Measurements from ENCODE around the gene RB1. TPM values are rescaled to one million over a fixed set of nuclear protein-coding genes. Genes with fewer than 3 reads are reported as not detected.

RB1 gene
- total RNA-seq, 1 experiment from 2014 or later: 36.7 TPM

DNA sequence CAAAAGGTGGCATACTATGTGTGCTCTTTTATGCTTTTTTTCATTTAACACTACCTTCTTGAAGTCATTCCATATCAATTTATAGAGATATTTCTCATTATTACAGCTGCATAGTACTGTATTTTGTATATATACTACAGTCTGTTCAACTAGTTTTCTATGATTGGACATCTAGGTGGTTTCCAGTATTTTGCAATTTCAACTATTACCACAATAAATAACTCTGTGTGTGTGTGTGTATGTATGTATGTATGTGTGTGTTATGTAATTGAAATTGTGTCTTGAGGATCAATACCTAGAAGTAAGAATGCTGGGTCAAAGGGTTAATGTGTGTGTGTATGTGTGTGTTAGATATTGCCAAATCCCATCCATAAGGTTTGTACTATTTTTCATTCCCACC is 102.3 kb downstream of the RB1 start:
- H3K4me2 ChIP-seq (ENCODE audit: low read length): no peak overlapping the region
- ChIA-PET RAD21 (ENCODE audit: low non-redundant PET in 1 of 2, low total read pairs in 2 of 2, uncharacterized antibody in 2 of 2, unreplicated experiment in 2 of 2) (no interaction called here), POLR2A (no interaction called here), CTCF (no interaction called here)
- TF ChIP-seq POLR2AphosphoS5 (IDR thresholded peaks at IDR 0.05; ENCODE audit: low read depth, low read length): no peak
- TF ChIP-seq SIN3A (IDR thresholded peaks at IDR 0.05; ENCODE audit: low read depth): no peak
- no peak for TF ChIP-seq CBX3 (IDR thresholded peaks at IDR 0.05; ENCODE audit: low read depth)
- TF ChIP-seq, protein P1, sequence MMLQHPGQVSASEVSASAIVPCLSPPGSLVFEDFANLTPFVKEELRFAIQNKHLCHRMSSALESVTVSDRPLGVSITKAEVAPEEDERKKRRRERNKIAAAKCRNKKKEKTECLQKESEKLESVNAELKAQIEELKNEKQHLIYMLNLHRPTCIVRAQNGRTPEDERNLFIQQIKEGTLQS (IDR thresholded peaks at IDR 0.05): no peak
- TF ChIP-seq ELF1 (IDR thresholded peaks at IDR 0.05; ENCODE audit: borderline replicate concordance, low read depth): no peak
- TF ChIP-seq, protein P2, sequence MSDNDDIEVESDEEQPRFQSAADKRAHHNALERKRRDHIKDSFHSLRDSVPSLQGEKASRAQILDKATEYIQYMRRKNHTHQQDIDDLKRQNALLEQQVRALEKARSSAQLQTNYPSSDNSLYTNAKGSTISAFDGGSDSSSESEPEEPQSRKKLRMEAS (IDR thresholded peaks at IDR 0.05): no peak
- TF ChIP-seq RAD21 (IDR thresholded peaks at IDR 0.05; ENCODE audit: low read depth): no peak
- no peaks in the 10 kb centered on the region for H3K4me1 ChIP-seq (ENCODE audit: control insufficient read depth in 1 of 2, insufficient read depth in 2 of 2, low read length in 2 of 2)
- H4K20me1 ChIP-seq (ENCODE audit: insufficient read depth): no peaks in the 10 kb centered on the region
- no peaks in the 10 kb centered on the region for H3K9me3 ChIP-seq (ENCODE audit: control insufficient read depth in 1 of 2, insufficient read depth in 1 of 2, low read depth in 1 of 2, low read length in 2 of 2)
- no peaks in the 10 kb centered on the region for H3K36me3 ChIP-seq (ENCODE audit: control insufficient read depth in 1 of 2, insufficient read depth in 2 of 2, low read length in 2 of 2)
- no peak for DNase-seq (ENCODE audit: low read depth, low spot score)
- no peak overlapping the region for H3K9ac ChIP-seq (ENCODE audit: low read length)
- H3K9me2 ChIP-seq (ENCODE audit: insufficient read depth): no peaks in the 10 kb centered on the region
- H3K79me2 ChIP-seq (ENCODE audit: insufficient read depth, low read length): no peaks in the 10 kb centered on the region
- ATAC-seq: no peak
- no peak overlapping the region for H2AFZ ChIP-seq (ENCODE audit: low read depth, low read length, poor library complexity, severe bottlenecking)
- BruUV-seq (replicated peaks): no TSS peak
- H3K4me3 ChIP-seq (replicated peaks in 1 of 2; ENCODE audit: low read depth in 1 of 2, low read length in 2 of 2): no peak overlapping the region
- intact Hi-C loops (cut with micrococcal nuclease): no loop called here
- no peaks in the 10 kb centered on the region for H3K27me3 ChIP-seq (ENCODE audit: insufficient read depth, low read length)
- H3K27ac ChIP-seq (ENCODE audit: low read depth, low read length): no peak overlapping the region

DNA sequence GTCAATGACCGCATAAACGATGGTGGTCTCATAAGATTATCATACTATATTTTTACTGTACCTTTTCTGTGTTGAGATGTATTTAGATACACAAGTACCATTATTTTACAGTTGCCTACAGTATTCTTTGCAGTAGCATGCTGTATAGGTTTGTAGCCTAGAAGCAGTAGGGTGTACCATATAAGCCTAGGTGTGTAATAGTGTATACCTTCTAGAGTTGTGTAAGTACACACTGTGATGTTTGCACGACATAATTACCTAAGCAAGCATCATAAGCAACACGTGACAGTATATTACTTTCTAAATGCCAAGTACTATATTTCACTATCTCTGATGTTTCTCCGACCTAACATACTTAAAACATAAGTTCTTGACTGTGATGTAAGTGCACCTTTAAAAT is 106.6 kb downstream of the RB1 start:
- POLR2A ChIA-PET: no interaction called here
- Histone ChIP-seq H4K20me1 (ENCODE audit: insufficient read depth) (no peaks in the 10 kb centered on the region), H3K9me3 (ENCODE audit: control insufficient read depth in 1 of 2, insufficient read depth in 1 of 2, low read depth in 1 of 2, low read length in 2 of 2) (no peaks in the 10 kb centered on the region), H3K4me1 (ENCODE audit: control insufficient read depth in 1 of 2, insufficient read depth in 2 of 2, low read length in 2 of 2) (no peaks in the 10 kb centered on the region), H3K27me3 (ENCODE audit: insufficient read depth, low read length) (no peaks in the 10 kb centered on the region), H3K4me2 (ENCODE audit: low read length) (no peak overlapping the region), H2AFZ (ENCODE audit: low read depth, low read length, poor library complexity, severe bottlenecking) (no peak overlapping the region), H3K4me3 (replicated peaks in 1 of 2; ENCODE audit: low read depth in 1 of 2, low read length in 2 of 2) (no peak overlapping the region), H3K36me3 (ENCODE audit: control insufficient read depth in 1 of 2, insufficient read depth in 2 of 2, low read length in 2 of 2) (no peaks in the 10 kb centered on the region), H3K27ac (ENCODE audit: low read depth, low read length) (no peak overlapping the region), H3K9ac (ENCODE audit: low read length) (no peak overlapping the region), H3K9me2 (ENCODE audit: insufficient read depth) (no peaks in the 10 kb centered on the region), H3K79me2 (ENCODE audit: insufficient read depth, low read length) (no peaks in the 10 kb centered on the region)
- no peak for DNase-seq (ENCODE audit: low read depth, low spot score)
- RAD21 ChIA-PET (ENCODE audit: low non-redundant PET in 1 of 2, low total read pairs in 2 of 2, uncharacterized antibody in 2 of 2, unreplicated experiment in 2 of 2): no interaction called here
- CTCF ChIA-PET: no interaction called here
- intact Hi-C loops (cut with micrococcal nuclease): no loop called here
- BruUV-seq (replicated peaks): no TSS peak
- no peak for TF ChIP-seq ZNF274 (IDR thresholded peaks at IDR 0.05; ENCODE audit: low read depth, low read length)
- TF ChIP-seq, protein P1 (IDR thresholded peaks at IDR 0.05): no peak
- no peak for TF ChIP-seq ZFX (IDR thresholded peaks at IDR 0.05)
- TF ChIP-seq CEBPB (IDR thresholded peaks at IDR 0.05; ENCODE audit: low read depth): no peak
- TF ChIP-seq, protein P3, sequence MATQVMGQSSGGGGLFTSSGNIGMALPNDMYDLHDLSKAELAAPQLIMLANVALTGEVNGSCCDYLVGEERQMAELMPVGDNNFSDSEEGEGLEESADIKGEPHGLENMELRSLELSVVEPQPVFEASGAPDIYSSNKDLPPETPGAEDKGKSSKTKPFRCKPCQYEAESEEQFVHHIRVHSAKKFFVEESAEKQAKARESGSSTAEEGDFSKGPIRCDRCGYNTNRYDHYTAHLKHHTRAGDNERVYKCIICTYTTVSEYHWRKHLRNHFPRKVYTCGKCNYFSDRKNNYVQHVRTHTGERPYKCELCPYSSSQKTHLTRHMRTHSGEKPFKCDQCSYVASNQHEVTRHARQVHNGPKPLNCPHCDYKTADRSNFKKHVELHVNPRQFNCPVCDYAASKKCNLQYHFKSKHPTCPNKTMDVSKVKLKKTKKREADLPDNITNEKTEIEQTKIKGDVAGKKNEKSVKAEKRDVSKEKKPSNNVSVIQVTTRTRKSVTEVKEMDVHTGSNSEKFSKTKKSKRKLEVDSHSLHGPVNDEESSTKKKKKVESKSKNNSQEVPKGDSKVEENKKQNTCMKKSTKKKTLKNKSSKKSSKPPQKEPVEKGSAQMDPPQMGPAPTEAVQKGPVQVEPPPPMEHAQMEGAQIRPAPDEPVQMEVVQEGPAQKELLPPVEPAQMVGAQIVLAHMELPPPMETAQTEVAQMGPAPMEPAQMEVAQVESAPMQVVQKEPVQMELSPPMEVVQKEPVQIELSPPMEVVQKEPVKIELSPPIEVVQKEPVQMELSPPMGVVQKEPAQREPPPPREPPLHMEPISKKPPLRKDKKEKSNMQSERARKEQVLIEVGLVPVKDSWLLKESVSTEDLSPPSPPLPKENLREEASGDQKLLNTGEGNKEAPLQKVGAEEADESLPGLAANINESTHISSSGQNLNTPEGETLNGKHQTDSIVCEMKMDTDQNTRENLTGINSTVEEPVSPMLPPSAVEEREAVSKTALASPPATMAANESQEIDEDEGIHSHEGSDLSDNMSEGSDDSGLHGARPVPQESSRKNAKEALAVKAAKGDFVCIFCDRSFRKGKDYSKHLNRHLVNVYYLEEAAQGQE (IDR thresholded peaks at IDR 0.05; ENCODE audit: low read depth): no peak
- no peak for TF ChIP-seq FOSL1 (IDR thresholded peaks at IDR 0.05; ENCODE audit: low read depth)
- TF ChIP-seq, protein P4, sequence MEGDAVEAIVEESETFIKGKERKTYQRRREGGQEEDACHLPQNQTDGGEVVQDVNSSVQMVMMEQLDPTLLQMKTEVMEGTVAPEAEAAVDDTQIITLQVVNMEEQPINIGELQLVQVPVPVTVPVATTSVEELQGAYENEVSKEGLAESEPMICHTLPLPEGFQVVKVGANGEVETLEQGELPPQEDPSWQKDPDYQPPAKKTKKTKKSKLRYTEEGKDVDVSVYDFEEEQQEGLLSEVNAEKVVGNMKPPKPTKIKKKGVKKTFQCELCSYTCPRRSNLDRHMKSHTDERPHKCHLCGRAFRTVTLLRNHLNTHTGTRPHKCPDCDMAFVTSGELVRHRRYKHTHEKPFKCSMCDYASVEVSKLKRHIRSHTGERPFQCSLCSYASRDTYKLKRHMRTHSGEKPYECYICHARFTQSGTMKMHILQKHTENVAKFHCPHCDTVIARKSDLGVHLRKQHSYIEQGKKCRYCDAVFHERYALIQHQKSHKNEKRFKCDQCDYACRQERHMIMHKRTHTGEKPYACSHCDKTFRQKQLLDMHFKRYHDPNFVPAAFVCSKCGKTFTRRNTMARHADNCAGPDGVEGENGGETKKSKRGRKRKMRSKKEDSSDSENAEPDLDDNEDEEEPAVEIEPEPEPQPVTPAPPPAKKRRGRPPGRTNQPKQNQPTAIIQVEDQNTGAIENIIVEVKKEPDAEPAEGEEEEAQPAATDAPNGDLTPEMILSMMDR (IDR thresholded peaks at IDR 0.05 in 2 of 3, conservative IDR thresholded peaks at IDR 0.05 in 1 of 3; ENCODE audit: borderline replicate concordance in 1 of 3, insufficient read depth in 1 of 3, low read depth in 2 of 3, low read length in 2 of 3): no peak
- TF ChIP-seq, protein P2 (IDR thresholded peaks at IDR 0.05): no peak
- TF ChIP-seq CBX3 (IDR thresholded peaks at IDR 0.05; ENCODE audit: low read depth): no peak
- TF ChIP-seq POLR2AphosphoS5 (IDR thresholded peaks at IDR 0.05; ENCODE audit: low read depth, low read length): no peak
- no peak for TF ChIP-seq JUND (IDR thresholded peaks at IDR 0.05)
- TF ChIP-seq SP1 (IDR thresholded peaks at IDR 0.05; ENCODE audit: low read depth): no peak
- TF ChIP-seq EZH2phosphoT487 (IDR thresholded peaks at IDR 0.05; ENCODE audit: borderline replicate concordance): no peak
- no peak for ATAC-seq
